Mesodermal cell (in vitro differentiated cells): ENCODE results near the gene RAD51.

Experiments used
- H3K27ac ChIP-seq: 2 replicates; pipeline ENCODE4 v1.7.0; 2013; ENCODE audit warnings: mild to moderate bottlenecking, low read depth, low read length, moderate library complexity; ENCODE audit not compliant: severe bottlenecking
- H3K36me3 ChIP-seq: 2 replicates; pipeline ENCODE4 v1.7.1; 2013; ENCODE audit warnings: mild to moderate bottlenecking, low read length, moderate library complexity; ENCODE audit not compliant: control insufficient read depth, insufficient read depth
- H3K4me1 ChIP-seq: one replicate; pipeline ENCODE4 v1.7.1; 2013; ENCODE audit warnings: mild to moderate bottlenecking, low read length; ENCODE audit not compliant: insufficient read depth, control insufficient read depth, poor library complexity, severe bottlenecking
- H3K4me3 ChIP-seq: 2 replicates; pipeline ENCODE4 v1.7.0; 2013; ENCODE audit warnings: low read length, control low read depth, mild to moderate bottlenecking; ENCODE audit not compliant: insufficient read depth, poor library complexity, severe bottlenecking; ENCODE audit errors: extremely low read depth
- H3K9me3 ChIP-seq: 2 replicates; pipeline ENCODE4 v1.7.1; 2013; ENCODE audit warnings: mild to moderate bottlenecking, low read length, moderate library complexity; ENCODE audit not compliant: control insufficient read depth
- WGBS, 2 experiments: methylation state at CpG; one replicate each; pipeline ENCODE4 v1.1.5; 2013; ENCODE audit warnings: missing lambda C conversion rate in 2 of 2; ENCODE audit not compliant: insufficient coverage in 2 of 2; 5-methylcytosine and 5-hydroxymethylcytosine counted together

Gene RAD51

GRCh38 chr15:40759961-40760360 lies 65.0 kb downstream of the RAD51 start:
- 86 to 97% methylated on average over 3 to 4 of the region's 5 CpGs for WGBS, 2 experiments
- H3K4me3 ChIP-seq, result no peak overlapping the region
- peaks cover 3% of the 10 kb centered on the region for H3K4me1 ChIP-seq
- H3K36me3 ChIP-seq, result no peaks in the 10 kb centered on the region
- H3K27ac ChIP-seq, result no peak overlapping the region
- H3K9me3 ChIP-seq, result no peaks in the 10 kb centered on the region

GRCh38 chr15:40762919-40763800 lies 68.2 kb downstream of the RAD51 start:
- Histone ChIP-seq H3K4me1 (peaks cover 28% of the 10 kb centered on the region), H3K36me3 (no peaks in the 10 kb centered on the region), H3K27ac (peak overlapping the region; percentile 57), H3K4me3 (peak overlapping the region; percentile 55), H3K9me3 (no peaks in the 10 kb centered on the region)
- WGBS, 2 experiments, result 63 to 68% methylated on average over 27 to 45 of the region's 55 CpGs

- H3K4me3 ChIP-seq, result peak within 1 kb of the TSS; percentile 55
- H3K27ac ChIP-seq, result peak within 1 kb of the TSS; percentile 57
- peaks cover 33% of the 10 kb centered on the region for H3K4me1 ChIP-seq
- 2 to 3% methylated on average over 54 to 67 of the region's 75 CpGs for whole genome bisulfite sequencing, 2 experiments
- no peaks in the 10 kb centered on the region for H3K9me3 ChIP-seq
- peaks cover 5% of the 10 kb centered on the region for H3K36me3 ChIP-seq
These were observed 69.0 kb downstream of the RAD51 start, which contains the start of gene GCHFR for GRCh38 chr15:40763801-40764628. Gene GCHFR (plus strand): TSS chr15:40764068. CDS start chr15:40764181, 113 bp downstream.

GRCh38 chr15:40764629-40765103 lies 69.7 kb downstream of the RAD51 start:
- H3K27ac ChIP-seq, result no peak overlapping the region
- no peaks in the 10 kb centered on the region for H3K9me3 ChIP-seq
- H3K36me3 ChIP-seq, result peaks cover 5% of the 10 kb centered on the region
- peaks cover 40% of the 10 kb centered on the region for H3K4me1 ChIP-seq
- peak overlapping the region; percentile 55 for H3K4me3 ChIP-seq
- 62 to 70% methylated on average over 6 to 8 of the region's 8 CpGs for WGBS, 2 experiments

GRCh38 chr15:40766194-40766815 lies 71.3 kb downstream of the RAD51 start:
- WGBS, 2 experiments, result 60 to 71% methylated on average over 4 to 7 of the region's 7 CpGs
- H3K27ac ChIP-seq, result peak overlapping the region; percentile 16

GRCh38 chr15:40766906-40767837 lies 72.2 kb downstream of the RAD51 start:
- Histone ChIP-seq H3K9me3 (no peaks in the 10 kb centered on the region), H3K4me3 (no peak overlapping the region), H3K36me3 (peaks cover 11% of the 10 kb centered on the region), H3K27ac (peak overlapping the region; percentile 5), H3K4me1 (peaks cover 40% of the 10 kb centered on the region)
- WGBS, 2 experiments, result 73 to 75% methylated on average over 25 to 28 of the region's 32 CpGs

More at GRCh38 chr15:40766194-40766815, 71.3 kb downstream of the RAD51 start:
- no peak overlapping the region for H3K4me3 ChIP-seq
- H3K4me1 ChIP-seq, result peaks cover 40% of the 10 kb centered on the region
- H3K36me3 ChIP-seq, result peaks cover 9% of the 10 kb centered on the region
- H3K9me3 ChIP-seq, result no peaks in the 10 kb centered on the region

- Histone ChIP-seq H3K27ac (no peak overlapping the region), H3K4me3 (no peak overlapping the region), H3K36me3 (peaks cover 15% of the 10 kb centered on the region), H3K4me1 (peaks cover 40% of the 10 kb centered on the region), H3K9me3 (no peaks in the 10 kb centered on the region)
- WGBS, 2 experiments, result 93 to 94% methylated on average over 27 to 28 of the region's 29 CpGs
These were observed 73.0 kb downstream of the RAD51 start for GRCh38 chr15:40767838-40768500.

- Histone ChIP-seq H3K27ac (no peak overlapping the region), H3K4me1 (peaks cover 40% of the 10 kb centered on the region), H3K36me3 (peaks cover 20% of the 10 kb centered on the region), H3K4me3 (no peak overlapping the region), H3K9me3 (no peaks in the 10 kb centered on the region)
- WGBS, 2 experiments, result 96 to 99% methylated on average over 16 to 18 of the region's 21 CpGs
These were observed 73.7 kb downstream of the RAD51 start for GRCh38 chr15:40768521-40769273.
